ENCODE measurements around the gene C2orf80.
"Not testable (repeated sequence)": the region's sequence is repeated elsewhere in the genome, so short reads cannot be mapped to it uniquely, and the experiment has no call there.

Gene C2orf80

GRCh38 chr2:208135794-208136715 is 53.8 kb downstream of the C2orf80 start:
- DNase-seq (ENCODE audit: low read depth in 4 of 4, low spot score in 1 of 4), result no peak

GRCh38 chr2:208134928-208135586 is 54.8 kb downstream of the C2orf80 start:
- DNase-seq (ENCODE audit: low read depth in 4 of 4, low spot score in 1 of 4), result no peak

GRCh38 chr2:208130712-208131110 is 59.1 kb downstream of the C2orf80 start:
- DNase-seq (ENCODE audit: low read depth in 4 of 4, low spot score in 1 of 4), result no peak

- no peak for DNase-seq (ENCODE audit: low read depth in 4 of 4, low spot score in 1 of 4)
These were observed 59.8 kb downstream of the C2orf80 start, which contains the start of gene CRYGC for GRCh38 chr2:208129744-208130711. TSS of gene CRYGC (minus strand) at chr2:208129828. CDS start at chr2:208129792, 36 bp downstream.

GRCh38 chr2:208128136-208128535 is 61.7 kb downstream of the C2orf80 start:
- DNase-seq (ENCODE audit: low read depth in 4 of 4, low spot score in 1 of 4), result no peak

- no peak for DNase-seq (ENCODE audit: low read depth in 4 of 4, low spot score in 1 of 4)
These were observed 62.7 kb downstream of the C2orf80 start for GRCh38 chr2:208127090-208127489.

- DNase-seq (ENCODE audit: low read depth in 4 of 4, low spot score in 1 of 4), result no peak
These were observed 64.6 kb downstream of the C2orf80 start for GRCh38 chr2:208125251-208125650.

- peak in 1 of 4 experiments; percentile 0 for DNase-seq (ENCODE audit: low read depth in 4 of 4, low spot score in 1 of 4)
These were observed 65.7 kb downstream of the C2orf80 start, which contains the start of gene CRYGD for GRCh38 chr2:208124013-208124715. TSS of gene CRYGD (minus strand) at chr2:208124524. CDS start at chr2:208124473, 51 bp downstream.

- DNase-seq (ENCODE audit: low read depth in 4 of 4, low spot score in 1 of 4), result no peak
These were observed 67.6 kb downstream of the C2orf80 start for GRCh38 chr2:208122248-208122647.

- DNase-seq (ENCODE audit: low read depth in 4 of 4, low spot score in 1 of 4), result no peak
These were observed 70.9 kb downstream of the C2orf80 start for GRCh38 chr2:208118918-208119317.

- DNase-seq (ENCODE audit: low read depth in 4 of 4, low spot score in 1 of 4), result not testable (repeated sequence)
These were observed 72.4 kb downstream of the C2orf80 start for GRCh38 chr2:208117390-208117789.
